DND-41 (cell line): ENCODE data around the gene EXOSC2.

Source experiments
- ATAC-seq: fragments of 200-7000 bp; cut with Tn5 transposase; 3 replicates; pipeline ENCODE4 v1.9.1; 2021; ENCODE audit warnings: low read depth; ENCODE audit not compliant: insufficient read depth
- DNase-seq: peaks from one replicate; pipeline ENCODE4 v3.0.0-alpha.2; 2020
- H2AFZ ChIP-seq: 2 replicates; pipeline ENCODE4 v1.6.0; 2012; ENCODE audit warnings: low read depth, low read length
- H3K27ac ChIP-seq: 2 replicates; pipeline ENCODE4 v1.5.1; 2012; ENCODE audit warnings: low read length, inconsistent platforms
- H3K27me3 ChIP-seq: fragments of 200-600 bp; sonication (generic); 2 replicates; pipeline ENCODE4 v1.6.0; 2012; ENCODE audit warnings: low read length, mild to moderate bottlenecking, inconsistent platforms; ENCODE audit not compliant: insufficient read depth, poor library complexity
- H3K36me3 ChIP-seq: 2 replicates; pipeline ENCODE4 v1.5.1; 2012; ENCODE audit warnings: low read length, inconsistent platforms; ENCODE audit not compliant: insufficient read depth
- H3K4me1 ChIP-seq: 2 replicates; pipeline ENCODE4 v1.5.1; 2012; ENCODE audit warnings: mild to moderate bottlenecking, low read length; ENCODE audit not compliant: insufficient read depth
- H3K4me2 ChIP-seq: 2 replicates; pipeline ENCODE4 v1.6.0; 2012; ENCODE audit warnings: mild to moderate bottlenecking, moderate library complexity, low read length, inconsistent platforms; ENCODE audit not compliant: insufficient read depth
- H3K4me3 ChIP-seq, 2 experiments: fragments of 200-600 bp in 1 of 2; shearing (Covaris generic) in 1 of 2; 2 replicates each; pipeline ENCODE4 v1.5.1; 2012 to 2016; ENCODE audit warnings: inconsistent platforms in 2 of 2, low read length in 2 of 2, mild to moderate bottlenecking in 2 of 2, low read depth in 1 of 2, moderate library complexity in 1 of 2
- H3K79me2 ChIP-seq: 2 replicates; pipeline ENCODE4 v1.6.0; 2012; ENCODE audit warnings: low read length, inconsistent platforms; ENCODE audit not compliant: insufficient read depth
- H3K9ac ChIP-seq: 2 replicates; pipeline ENCODE4 v1.6.0; 2012; ENCODE audit warnings: low read depth, mild to moderate bottlenecking, inconsistent platforms, low read length, moderate library complexity
- H3K9me3 ChIP-seq: 2 replicates; pipeline ENCODE4 v1.5.1; 2012; ENCODE audit warnings: low read length, moderate library complexity, mild to moderate bottlenecking, inconsistent platforms; ENCODE audit not compliant: insufficient read depth, severe bottlenecking
- H4K20me1 ChIP-seq: 2 replicates; pipeline ENCODE4 v1.6.0; 2012; ENCODE audit warnings: low read length; ENCODE audit not compliant: insufficient read depth
- CTCF ChIP-seq: IDR thresholded peaks from 2 replicates; pipeline ENCODE4 v1.5.1; 2012; ENCODE audit warnings: borderline replicate concordance, low read length, moderate library complexity, mild to moderate bottlenecking; ENCODE audit not compliant: poor library complexity, severe bottlenecking; ENCODE audit errors: extremely low read depth
- EZH2 ChIP-seq: IDR thresholded peaks from 3 replicates; pipeline ENCODE4 v1.6.1; 2012; ENCODE audit warnings: borderline replicate concordance, low read depth, mild to moderate bottlenecking, moderate library complexity, low read length, inconsistent platforms; ENCODE audit not compliant: severe bottlenecking

EXOSC2 gene

GRCh38 chr9:130666393-130667119 lies 27.0 kb upstream of the EXOSC2 start:
- Histone ChIP-seq H3K27me3 (no peaks in the 10 kb centered on the region), H4K20me1 (no peaks in the 10 kb centered on the region), H3K9ac (no peak overlapping the region), H3K4me1 (no peaks in the 10 kb centered on the region), H3K79me2 (no peaks in the 10 kb centered on the region), H3K36me3 (no peaks in the 10 kb centered on the region), H3K4me3 (no peak overlapping the region), H3K4me2 (no peak overlapping the region), H3K27ac (no peak overlapping the region), H3K9me3 (no peaks in the 10 kb centered on the region), H2AFZ (no peak overlapping the region)
- ATAC-seq = no peak
- no peak for TF ChIP-seq CTCF
- TF ChIP-seq EZH2 = no peak
- DNase-seq = no peak

- Histone ChIP-seq H3K79me2 (no peaks in the 10 kb centered on the region), H3K27me3 (no peaks in the 10 kb centered on the region), H3K4me1 (no peaks in the 10 kb centered on the region), H3K9me3 (no peaks in the 10 kb centered on the region), H4K20me1 (no peaks in the 10 kb centered on the region), H3K4me2 (no peak overlapping the region), H3K4me3 (no peak overlapping the region), H3K9ac (no peak overlapping the region), H2AFZ (no peak overlapping the region), H3K36me3 (no peaks in the 10 kb centered on the region), H3K27ac (no peak overlapping the region)
- no peak for DNase-seq
- TF ChIP-seq CTCF = no peak
- TF ChIP-seq EZH2 = no peak
- ATAC-seq = no peak
Observed at GRCh38 chr9:130667120-130667435, 26.5 kb upstream of the EXOSC2 start.

GRCh38 chr9:130668196-130668595 lies 25.4 kb upstream of the EXOSC2 start:
- ATAC-seq (no peak), DNase-seq (no peak)
- no peak for TF ChIP-seq EZH2
- no peak for TF ChIP-seq CTCF
- Histone ChIP-seq H3K27me3 (no peaks in the 10 kb centered on the region), H3K4me3 (no peak overlapping the region), H4K20me1 (no peaks in the 10 kb centered on the region), H3K9me3 (no peaks in the 10 kb centered on the region), H3K4me2 (no peak overlapping the region), H2AFZ (no peak overlapping the region), H3K36me3 (no peaks in the 10 kb centered on the region), H3K27ac (no peak overlapping the region), H3K9ac (no peak overlapping the region), H3K79me2 (no peaks in the 10 kb centered on the region), H3K4me1 (no peaks in the 10 kb centered on the region)
